ENCODE measurements around the gene CASP2. TPM values are rescaled to one million over a fixed set of nuclear protein-coding genes. Genes with fewer than 3 reads are reported as not detected.

The CASP2 gene
- total and polyA plus RNA-seq, 2 of the 8 experiments (the other 6 are each of a cell fraction or from before 2014, with no cell fraction given) = 23.7 to 35.3 TPM

- POLR2A ChIA-PET (ENCODE audit: partially characterized antibody) = interaction anchor here (1.1 to 1.2 kb wide), 2 partner anchors 50 to 69 kb away, joined by 3 to 4 read pairs; no protein-coding TSS in a partner anchor
- H3K4me3 ChIP-seq (ENCODE audit: extremely low read depth in 1 of 4, insufficient read depth in 2 of 4, low read depth in 3 of 4, low read length in 4 of 4) = no peak overlapping the region
- no peak overlapping the region for H3K9ac ChIP-seq (replicated peaks in 1 of 4; ENCODE audit: extremely low read depth in 1 of 4, low read depth in 3 of 4, low read length in 3 of 4)
- 82% methylated on average over 1 of the region's 1 CpG; no CpG with 5 or more reads in 1 of the 2 experiments for WGBS, 2 experiments (ENCODE audit: extremely low coverage in 1 of 2, insufficient coverage in 1 of 2, insufficient read length in 1 of 2, insufficient replicate concordance in 2 of 2, low coverage in 1 of 2, low lambda C conversion rate in 2 of 2, missing lambda C conversion rate in 1 of 2)
- H2AFZ ChIP-seq (ENCODE audit: low read length) = no peak overlapping the region
- H2BK15ac ChIP-seq (ENCODE audit: low read length) = no peak overlapping the region
- H3K36me3 ChIP-seq (ENCODE audit: control insufficient read depth in 2 of 4, insufficient read depth in 4 of 4, low read length in 3 of 4) = no peaks in the 10 kb centered on the region
- no peak overlapping the region for H3K56ac ChIP-seq (replicated peaks; ENCODE audit: insufficient read length, low read depth, low read length)
- no peak overlapping the region for H4K5ac ChIP-seq (ENCODE audit: insufficient read length, low read depth, low read length)
- no peaks in the 10 kb centered on the region for H4K20me1 ChIP-seq (replicated peaks in 1 of 2; ENCODE audit: control insufficient read depth in 1 of 2, insufficient read depth in 2 of 2, low read length in 2 of 2)
- no peaks in the 10 kb centered on the region for H3K9me3 ChIP-seq (ENCODE audit: insufficient read depth in 2 of 2, low read depth in 1 of 2, low read length in 1 of 2)
- H2BK5ac ChIP-seq (ENCODE audit: low read depth, low read length) = no peak overlapping the region
- no peaks in the 10 kb centered on the region for H3K27me3 ChIP-seq (replicated peaks in 1 of 4; ENCODE audit: control insufficient read depth in 3 of 4, extremely low read depth in 1 of 4, insufficient read depth in 3 of 4, low read length in 3 of 4)
- H2AK5ac ChIP-seq (ENCODE audit: low read depth, low read length) = no peak overlapping the region
- no peaks in the 10 kb centered on the region for H3K79me1 ChIP-seq (ENCODE audit: low read depth, low read length)
- TF ChIP-seq BACH1 (IDR thresholded peaks at IDR 0.05; ENCODE audit: low read length) (no peak), TBP (IDR thresholded peaks at IDR 0.05; ENCODE audit: low read depth, low read length) (no peak), RAD21 (IDR thresholded peaks at IDR 0.05 in 1 of 2, conservative IDR thresholded peaks at IDR 0.05 in 1 of 2; ENCODE audit: low read depth in 2 of 2, low read length in 2 of 2) (no peak), RFX5 (IDR thresholded peaks at IDR 0.05; ENCODE audit: borderline replicate concordance, low read depth, low read length) (no peak), CBX5 (IDR thresholded peaks at IDR 0.05; ENCODE audit: low read depth, low read length) (no peak)
- H4K8ac ChIP-seq (ENCODE audit: extremely low read depth, insufficient read depth, low read length) = no peak overlapping the region
- no peak overlapping the region for H4K91ac ChIP-seq (replicated peaks; ENCODE audit: insufficient read length, low read length)
- H3K23me2 ChIP-seq (ENCODE audit: low read depth, low read length) = no peaks in the 10 kb centered on the region
- H3K4me1 ChIP-seq (replicated peaks in 1 of 4; ENCODE audit: control insufficient read depth in 3 of 4, insufficient read depth in 4 of 4, low read length in 3 of 4) = no peaks in the 10 kb centered on the region
- H2BK120ac ChIP-seq (replicated peaks; ENCODE audit: low read depth, low read length) = no peak overlapping the region
- H3K27ac ChIP-seq (ENCODE audit: low read depth, low read length) = no peak overlapping the region
- no peak overlapping the region for H3K4me2 ChIP-seq (ENCODE audit: insufficient read depth in 1 of 2, low read depth in 2 of 2, low read length in 2 of 2)
- CTCF ChIA-PET (ENCODE audit: partially characterized antibody) = interaction anchor here (0.9 to 4.0 kb wide), 4 partner anchors 9 to 83 kb away, joined by 3 to 26 read pairs (median 5); no protein-coding TSS in a partner anchor
- H3K18ac ChIP-seq (ENCODE audit: extremely low read depth, low read length) = no peak overlapping the region
- no peak overlapping the region for H2BK20ac ChIP-seq (ENCODE audit: low read length)
- DNase-seq (ENCODE audit: low read depth in 1 of 2, low spot score in 2 of 2) (no peak), FAIRE-seq (no peak)
- no peak overlapping the region for H3K23ac ChIP-seq (ENCODE audit: insufficient read length)
- H2BK12ac ChIP-seq (ENCODE audit: low read depth, low read length) = no peak overlapping the region
- no peaks in the 10 kb centered on the region for H3K79me2 ChIP-seq (ENCODE audit: control insufficient read depth in 1 of 2, insufficient read depth in 2 of 2, low read length in 2 of 2)
- H3K4ac ChIP-seq (replicated peaks; ENCODE audit: insufficient read length, low read depth, low read length) = no peak overlapping the region
- H3K14ac ChIP-seq (ENCODE audit: insufficient read length) = no peak overlapping the region
Observed at GRCh38 chr7:143334244-143334643, 46.1 kb downstream of the CASP2 start.

Measured in H1 (cell line).